Esophagus squamous epithelium (tissue), 5 donors: ENCODE data around the gene RAB8A. TPM values are rescaled to one million over a fixed set of nuclear protein-coding genes. Genes with fewer than 3 reads are reported as not detected.

Source experiments
- DNase-seq: peaks from one replicate; lab custom pipeline; 2025; lab: John Stamatoyannopoulos, UW
- H3K27ac ChIP-seq, 4 donors: fragments of 200-600 bp; sonication (generic); one replicate each; pipeline ENCODE4 v1.5.1; 2016 to 2019; ENCODE audit warnings: mild to moderate bottlenecking in 1 of 4
- H3K27me3 ChIP-seq, 4 donors: fragments of 200-600 bp; sonication (generic); 1 replicate in 3 of 4; 2 replicates in 1 of 4; pipeline versions ENCODE4 v1.5.1 to v1.6.0; 2017 to 2021; ENCODE audit warnings: antibody characterized with exemption in 1 of 4
- H3K36me3 ChIP-seq, 3 donors: fragments of 200-600 bp; sonication (generic); one replicate each; pipeline ENCODE4 v1.5.1; 2016 to 2019
- H3K4me1 ChIP-seq, 3 donors: fragments of 200-600 bp; sonication (generic); one replicate each; pipeline ENCODE4 v1.5.1; 2017 to 2019
- H3K4me3 ChIP-seq, 4 donors: fragments of 200-600 bp; sonication (generic); 1 replicate in 3 of 4; 2 replicates in 1 of 4; pipeline ENCODE4 v1.5.1; 2016 to 2019; ENCODE audit warnings: mild to moderate bottlenecking in 2 of 4, moderate library complexity in 1 of 4
- H3K9me3 ChIP-seq, 3 donors: fragments of 200-600 bp; sonication (generic); one replicate each; pipeline ENCODE4 v1.5.1; 2016 to 2019
- CTCF ChIP-seq, 6 experiments: fragments of 450-650 bp in 4 of 6; fragments of 200-600 bp in 2 of 6; sonication (generic) in 2 of 6; IDR thresholded peaks; one replicate each; pipeline ENCODE4 v1.5.1; 2016 to 2019; ENCODE audit warnings: antibody characterized with exemption in 6 of 6, mild to moderate bottlenecking in 4 of 6, moderate library complexity in 4 of 6
- POLR2A ChIP-seq, 4 donors: fragments of 450-650 bp; IDR thresholded peaks; one replicate each; pipeline ENCODE4 v1.6.1; 2017; ENCODE audit warnings: antibody characterized with exemption in 4 of 4, mild to moderate bottlenecking in 4 of 4, moderate library complexity in 3 of 4
- WGBS, 2 donors: methylation state at CpG; one replicate each; pipeline ENCODE4 v1.1.5; 2018; 5-methylcytosine and 5-hydroxymethylcytosine counted together
- intact Hi-C: fragments of 100-400 bp; cut with DNase I; formaldehyde crosslinking; loops from one replicate; pipeline ENCODE4 v1.15.0; 2022
- total RNA-seq, 4 donors: library from RNA; depleted of rRNA; stranded (reverse); fragments of >200 nt; gene quantifications; one replicate each; pipeline ENCODE4 v1.1.0, GENCODE V29; 2016
- donor health status: DM: yes; HTN: yes; CAD: no.

RAB8A gene
- total RNA-seq, 4 donors from 2014 or later, result 39.5 to 70.9 (median 46.4) TPM

- no peaks in the 10 kb centered on the region for H3K36me3 ChIP-seq
- no peak overlapping the region for H3K27ac ChIP-seq
- no peak for TF ChIP-seq CTCF (IDR thresholded peaks at IDR 0.05)
- TF ChIP-seq POLR2A (IDR thresholded peaks at IDR 0.05), result no peak
- no peak for DNase-seq
- intact Hi-C loops, result no loop called here
- no peak overlapping the region for H3K4me3 ChIP-seq
- H3K27me3 ChIP-seq, result no peaks in the 10 kb centered on the region
- H3K4me1 ChIP-seq, result peaks cover 0 to 14% (median 0%) of the 10 kb centered on the region in 3 donors
- 79 to 82% methylated on average over 8 of the region's 13 CpGs for WGBS, 2 donors
- no peaks in the 10 kb centered on the region for H3K9me3 ChIP-seq
Observed at GRCh38 chr19:16164222-16164890, 52.7 kb downstream of the RAB8A start.

GRCh38 chr19:16166417-16166816, 54.7 kb downstream of the RAB8A start:
- H3K27me3 ChIP-seq, result no peaks in the 10 kb centered on the region
- no peak for DNase-seq
- intact Hi-C loops, result no loop called here
- H3K36me3 ChIP-seq, result no peaks in the 10 kb centered on the region
- H3K9me3 ChIP-seq, result no peaks in the 10 kb centered on the region
- H3K27ac ChIP-seq, result no peak overlapping the region
- no peak overlapping the region for H3K4me3 ChIP-seq
- H3K4me1 ChIP-seq, result peaks cover 0 to 4% (median 0%) of the 10 kb centered on the region in 3 donors
- WGBS, 2 donors, result 100% methylated on average over 1 of the region's 1 CpG
- TF ChIP-seq POLR2A (IDR thresholded peaks at IDR 0.05) (no peak), CTCF (IDR thresholded peaks at IDR 0.05) (no peak)

- TF ChIP-seq CTCF (IDR thresholded peaks at IDR 0.05), result no peak
- no peak for TF ChIP-seq POLR2A (IDR thresholded peaks at IDR 0.05)
- no peak overlapping the region for H3K4me3 ChIP-seq
- H3K9me3 ChIP-seq, result no peaks in the 10 kb centered on the region
- no peaks in the 10 kb centered on the region for H3K27me3 ChIP-seq
- WGBS, 2 donors, result 47 to 67% methylated on average over 5 of the region's 5 CpGs
- H3K36me3 ChIP-seq, result no peaks in the 10 kb centered on the region
- DNase-seq, result no peak
- H3K4me1 ChIP-seq, result peaks cover 0 to under 1% (median 0%) of the 10 kb centered on the region in 3 donors
- intact Hi-C loops, result no loop called here
- no peak overlapping the region for H3K27ac ChIP-seq
Observed at GRCh38 chr19:16167055-16167454, 55.4 kb downstream of the RAB8A start.

GRCh38 chr19:16168465-16169081, 56.9 kb downstream of the RAB8A start:
- H3K9me3 ChIP-seq, result no peaks in the 10 kb centered on the region
- H3K27me3 ChIP-seq, result no peaks in the 10 kb centered on the region
- intact Hi-C loops, result no loop called here
- H3K4me1 ChIP-seq, result peaks cover 0 to 13% (median 0%) of the 10 kb centered on the region in 3 donors
- DNase-seq, result no peak
- H3K4me3 ChIP-seq, result no peak overlapping the region
- no peak for TF ChIP-seq POLR2A (IDR thresholded peaks at IDR 0.05)
- no peak for TF ChIP-seq CTCF (IDR thresholded peaks at IDR 0.05)
- 54 to 58% methylated on average over 2 of the region's 2 CpGs for WGBS, 2 donors
- H3K27ac ChIP-seq, result no peak overlapping the region
- no peaks in the 10 kb centered on the region for H3K36me3 ChIP-seq

- no peak overlapping the region for H3K4me3 ChIP-seq
- peaks cover 0 to 3% (median 0%) of the 10 kb centered on the region in 3 donors for H3K9me3 ChIP-seq
- H3K27ac ChIP-seq, result no peak overlapping the region
- intact Hi-C loops, result no loop called here
- H3K36me3 ChIP-seq, result no peaks in the 10 kb centered on the region
- 73 to 86% methylated on average over 1 of the region's 1 CpG for WGBS, 2 donors
- H3K27me3 ChIP-seq, result no peaks in the 10 kb centered on the region
- peaks cover 0 to 13% (median 0%) of the 10 kb centered on the region in 3 donors for H3K4me1 ChIP-seq
- DNase-seq, result no peak
- TF ChIP-seq CTCF (IDR thresholded peaks at IDR 0.05), result no peak
- no peak for TF ChIP-seq POLR2A (IDR thresholded peaks at IDR 0.05)
Observed at GRCh38 chr19:16170134-16170533, 58.4 kb downstream of the RAB8A start.
